ENCODE data around the gene ANGPTL2. TPM values are rescaled to one million over a fixed set of nuclear protein-coding genes. Genes with fewer than 3 reads are reported as not detected.

Gene ANGPTL2
- polyA plus RNA-seq, 1 of the 3 experiments (the other 2 are of a cell fraction): 12.3 TPM

- Histone ChIP-seq H3K36me3 (replicated peaks in 1 of 2; ENCODE audit: control insufficient read depth in 1 of 2, insufficient read depth in 2 of 2, low read length in 1 of 2) (no peaks in the 10 kb centered on the region), H4K20me1 (ENCODE audit: insufficient read depth) (no peaks in the 10 kb centered on the region), H3K27me3 (ENCODE audit: insufficient read depth) (no peaks in the 10 kb centered on the region), H3F3A (replicated peaks; ENCODE audit: insufficient read depth) (no peaks in the 10 kb centered on the region), H2AFZ (ENCODE audit: low read depth) (no peak overlapping the region), H3K4me2 (no peak overlapping the region), H3K9me2 (no peaks in the 10 kb centered on the region), H3K27ac (ENCODE audit: low read depth in 2 of 2, low read length in 1 of 2) (no peak overlapping the region), H3K9me3 (no peaks in the 10 kb centered on the region), H3K79me2 (ENCODE audit: insufficient read depth) (no peaks in the 10 kb centered on the region), H3K9ac (no peak overlapping the region), H3K4me3 (ENCODE audit: low read depth in 2 of 2, low read length in 1 of 2) (no peak overlapping the region), H3K4me1 (ENCODE audit: control insufficient read depth in 1 of 2, insufficient read depth in 2 of 2, low read depth in 1 of 2, low read length in 1 of 2) (peaks cover 0 to 6% of the 10 kb centered on the region in 2 experiments; a peak in 1 of 4 replicates)
- ChIA-PET POLR2A (no interaction called here), CTCF (interaction anchor here (1.1 to 1.5 kb wide), 3 partner anchors 8 to 16 kb away, joined by 3 to 4 read pairs (median 3); no protein-coding TSS in a partner anchor)
- WGBS (ENCODE audit: low lambda C conversion rate): 93% methylated on average over 4 of the region's 8 CpGs
- TF ChIP-seq FOSL2 (IDR thresholded peaks at IDR 0.05; ENCODE audit: borderline replicate concordance, low read depth) (no peak), SMC3 (IDR thresholded peaks at IDR 0.05; ENCODE audit: low read depth, low read length) (no peak), USF2 (IDR thresholded peaks at IDR 0.05; ENCODE audit: borderline replicate concordance, low read depth, low read length) (no peak)
- DNase-seq: no peak
Observed at GRCh38 chr9:127139071-127139731, 16.8 kb upstream of the ANGPTL2 start.

GRCh38 chr9:127138444-127138843 lies 16.0 kb upstream of the ANGPTL2 start:
- ChIA-PET POLR2A (no interaction called here), CTCF (interaction anchor here (0.9 to 1.1 kb wide), 3 partner anchors 11 to 198 kb away, joined by 3 read pairs; no protein-coding TSS in a partner anchor)
- Histone ChIP-seq H3K4me3 (ENCODE audit: low read depth in 2 of 2, low read length in 1 of 2) (no peak overlapping the region), H3K9ac (no peak overlapping the region), H3K27ac (ENCODE audit: low read depth in 2 of 2, low read length in 1 of 2) (no peak overlapping the region), H3K9me3 (no peaks in the 10 kb centered on the region), H3F3A (replicated peaks; ENCODE audit: insufficient read depth) (no peaks in the 10 kb centered on the region), H3K4me2 (no peak overlapping the region), H3K36me3 (replicated peaks in 1 of 2; ENCODE audit: control insufficient read depth in 1 of 2, insufficient read depth in 2 of 2, low read length in 1 of 2) (no peaks in the 10 kb centered on the region), H3K4me1 (ENCODE audit: control insufficient read depth in 1 of 2, insufficient read depth in 2 of 2, low read depth in 1 of 2, low read length in 1 of 2) (peaks cover 3 to 6% of the 10 kb centered on the region in 2 experiments; a peak in 2 of 4 replicates), H4K20me1 (ENCODE audit: insufficient read depth) (no peaks in the 10 kb centered on the region), H2AFZ (ENCODE audit: low read depth) (no peak overlapping the region), H3K27me3 (ENCODE audit: insufficient read depth) (no peaks in the 10 kb centered on the region), H3K79me2 (ENCODE audit: insufficient read depth) (no peaks in the 10 kb centered on the region), H3K9me2 (no peaks in the 10 kb centered on the region)
- TF ChIP-seq MEF2A (IDR thresholded peaks at IDR 0.05; ENCODE audit: borderline replicate concordance, low read depth) (no peak), ELF1 (IDR thresholded peaks at IDR 0.05) (no peak), RXRA (IDR thresholded peaks at IDR 0.05; ENCODE audit: borderline replicate concordance, low read depth) (no peak), FOSL2 (IDR thresholded peaks at IDR 0.05; ENCODE audit: borderline replicate concordance, low read depth) (no peak), YY1 (IDR thresholded peaks at IDR 0.05; ENCODE audit: low read depth) (no peak), FOXJ3 (CRISPR knock-in tag; IDR thresholded peaks at IDR 0.05) (no peak)
- DNase-seq: no peak
- WGBS (ENCODE audit: low lambda C conversion rate): 100% methylated on average over 2 of the region's 4 CpGs

- no peaks in the 10 kb centered on the region for H3K9me3 ChIP-seq
- H3K79me2 ChIP-seq (ENCODE audit: insufficient read depth): no peaks in the 10 kb centered on the region
- no peak overlapping the region for H2AFZ ChIP-seq (ENCODE audit: low read depth)
- peaks cover 5 to 11% of the 10 kb centered on the region in 2 experiments; a peak in 2 of 4 replicates for H3K4me1 ChIP-seq (ENCODE audit: control insufficient read depth in 1 of 2, insufficient read depth in 2 of 2, low read depth in 1 of 2, low read length in 1 of 2)
- ChIA-PET CTCF (interaction anchor here (0.6 to 0.9 kb wide), 2 partner anchors 22 to 198 kb away, joined by 3 read pairs; no protein-coding TSS in a partner anchor), POLR2A (no interaction called here)
- 92% methylated on average over 11 of the region's 11 CpGs for WGBS (ENCODE audit: low lambda C conversion rate)
- no peaks in the 10 kb centered on the region for H4K20me1 ChIP-seq (ENCODE audit: insufficient read depth)
- H3K36me3 ChIP-seq (replicated peaks in 1 of 2; ENCODE audit: control insufficient read depth in 1 of 2, insufficient read depth in 2 of 2, low read length in 1 of 2): no peaks in the 10 kb centered on the region
- H3K27me3 ChIP-seq (ENCODE audit: insufficient read depth): no peaks in the 10 kb centered on the region
- H3K9ac ChIP-seq: no peak overlapping the region
- no peak for DNase-seq
- no peaks in the 10 kb centered on the region for H3K9me2 ChIP-seq
- no peak overlapping the region for H3K4me2 ChIP-seq
- H3F3A ChIP-seq (replicated peaks; ENCODE audit: insufficient read depth): no peaks in the 10 kb centered on the region
- no peak overlapping the region for H3K27ac ChIP-seq (ENCODE audit: low read depth in 2 of 2, low read length in 1 of 2)
- H3K4me3 ChIP-seq (ENCODE audit: low read depth in 2 of 2, low read length in 1 of 2): no peak overlapping the region
- no peak for TF ChIP-seq ZBTB33 (IDR thresholded peaks at IDR 0.05; ENCODE audit: borderline replicate concordance, low read depth)
- no peak for TF ChIP-seq MEF2A (IDR thresholded peaks at IDR 0.05; ENCODE audit: borderline replicate concordance, low read depth)
- no peak for TF ChIP-seq JUND (IDR thresholded peaks at IDR 0.05)
- TF ChIP-seq CTCF (IDR thresholded peaks at IDR 0.05): no peak
- TF ChIP-seq MXI1 (IDR thresholded peaks at IDR 0.05; ENCODE audit: low read depth, low read length): no peak
- TF ChIP-seq EP300 (IDR thresholded peaks at IDR 0.05; ENCODE audit: borderline replicate concordance in 1 of 2, low read depth in 1 of 2, low read length in 1 of 2): no peak
- no peak for TF ChIP-seq ELF1 (IDR thresholded peaks at IDR 0.05)
- no peak for TF ChIP-seq TAF1 (IDR thresholded peaks at IDR 0.05; ENCODE audit: borderline replicate concordance, low read depth, low read length)
- no peak for TF ChIP-seq NRF1 (IDR thresholded peaks at IDR 0.05; ENCODE audit: low read depth, low read length)
Observed at GRCh38 chr9:127137640-127138360, 15.4 kb upstream of the ANGPTL2 start.

Measured in SK-N-SH (cell line).